IMR-90 (cell line): ENCODE results near the gene CTDP1. TPM values are rescaled to one million over a fixed set of nuclear protein-coding genes. Genes with fewer than 3 reads are reported as not detected.

Experiments
- ATAC-seq: fragments of 200-7000 bp; cut with Tn5 transposase; 2 replicates; pipeline ENCODE4 v1.9.1; 2020; ENCODE audit warnings: low read depth, mild to moderate bottlenecking, moderate library complexity
- BruUV-seq: library from RNA; stranded (reverse); fragments of 400-500 nt; replicated peaks from 2 replicates; lab custom pipeline; 2021; lab: Mats Ljungman, UMichigan
- CTCF ChIA-PET: fragments of 300-600 bp; formaldehyde crosslinking; extraction: SDS; loops from one replicate; lab custom pipeline; 2021; ENCODE audit warnings: antibody characterized with exemption; lab: Yijun Ruan, JAX
- POLR2A ChIA-PET: fragments of 300-600 bp; sonication (Branson Sonifier 250); formaldehyde crosslinking; loops from one replicate; lab custom pipeline; 2022; ENCODE audit warnings: antibody characterized with exemption; ENCODE audit not compliant: unreplicated experiment; lab: Charles Lee
- DNase-seq: peaks from one replicate; pipeline ENCODE4 v3.0.0; 2013
- H2AFZ ChIP-seq: replicated peaks from 2 replicates; pipeline ENCODE3; 2013; ENCODE audit warnings: low read length, mild to moderate bottlenecking; ENCODE audit not compliant: poor library complexity
- H2AK5ac ChIP-seq: 2 replicates; pipeline ENCODE4 v1.6.1; 2013; ENCODE audit warnings: low read depth, low read length, inconsistent platforms
- H2AK9ac ChIP-seq: replicated peaks from 2 replicates; pipeline ENCODE3; 2013; ENCODE audit warnings: mild to moderate bottlenecking, low read depth, low read length, moderate library complexity; ENCODE audit not compliant: poor library complexity
- H2BK120ac ChIP-seq: 2 replicates; pipeline ENCODE4 v1.6.1; 2013; ENCODE audit warnings: low read depth, low read length, inconsistent platforms
- H2BK15ac ChIP-seq: 3 replicates; pipeline ENCODE4 v1.6.1; 2013; ENCODE audit warnings: low read depth, low read length, inconsistent platforms
- H2BK20ac ChIP-seq: 2 replicates; pipeline ENCODE4 v1.6.1; 2013; ENCODE audit warnings: low read depth, mild to moderate bottlenecking, inconsistent platforms, low read length, moderate library complexity
- H2BK5ac ChIP-seq: 2 replicates; pipeline ENCODE4 v1.6.1; 2013; ENCODE audit warnings: mild to moderate bottlenecking, low read depth, low read length, inconsistent platforms; ENCODE audit not compliant: poor library complexity, severe bottlenecking
- H3K14ac ChIP-seq: replicated peaks from 2 replicates; pipeline ENCODE4 v1.6.1; 2013; ENCODE audit warnings: low read depth, low read length, inconsistent platforms
- H3K18ac ChIP-seq: 2 replicates; pipeline ENCODE4 v1.6.1; 2013; ENCODE audit warnings: low read depth, low read length, control low read depth
- H3K23ac ChIP-seq: 2 replicates; pipeline ENCODE4 v1.6.1; 2013; ENCODE audit warnings: low read depth, low read length, inconsistent platforms
- H3K27ac ChIP-seq: 2 replicates; pipeline ENCODE4 v1.5.1; 2013; ENCODE audit warnings: mild to moderate bottlenecking, control low read depth, low read length; ENCODE audit not compliant: insufficient read depth
- H3K27me3 ChIP-seq: 2 replicates; pipeline ENCODE4 v1.6.1; 2013; ENCODE audit warnings: low read length; ENCODE audit not compliant: control insufficient read depth, insufficient read depth
- H3K36me3 ChIP-seq: 2 replicates; pipeline ENCODE4 v1.6.1; 2013; ENCODE audit warnings: low read length, mixed read lengths; ENCODE audit not compliant: control insufficient read depth, insufficient read depth
- H3K4ac ChIP-seq: 2 replicates; pipeline ENCODE4 v1.6.1; 2013; ENCODE audit warnings: low read depth, low read length, inconsistent platforms
- H3K4me1 ChIP-seq: 2 replicates; pipeline ENCODE4 v1.6.1; 2013; ENCODE audit warnings: low read length, mixed read lengths; ENCODE audit not compliant: control insufficient read depth, insufficient read depth
- H3K4me2 ChIP-seq: 2 replicates; pipeline ENCODE4 v1.6.1; 2013; ENCODE audit warnings: low read depth, mild to moderate bottlenecking, control low read depth, low read length, moderate library complexity
- H3K4me3 ChIP-seq: 2 replicates; pipeline ENCODE4 v1.5.1; 2013; ENCODE audit warnings: low read depth, mild to moderate bottlenecking, control low read depth, low read length, moderate library complexity; ENCODE audit not compliant: insufficient read depth
- H3K56ac ChIP-seq: 2 replicates; pipeline ENCODE4 v1.6.1; 2013; ENCODE audit warnings: low read length, inconsistent platforms; ENCODE audit not compliant: insufficient read depth; ENCODE audit errors: extremely low read depth
- H3K79me1 ChIP-seq, 2 experiments: 2 replicates each; pipeline ENCODE4 v1.6.1; 2013; ENCODE audit warnings: low read length in 2 of 2, inconsistent platforms in 1 of 2, low read depth in 1 of 2
- H3K9ac ChIP-seq: 2 replicates; pipeline ENCODE4 v1.6.1; 2013; ENCODE audit warnings: low read depth, low read length, control low read depth
- H3K9me1 ChIP-seq: 2 replicates; pipeline ENCODE4 v1.6.1; 2013; ENCODE audit warnings: low read length, inconsistent platforms; ENCODE audit not compliant: insufficient read depth
- H3K9me3 ChIP-seq: 2 replicates; pipeline ENCODE4 v1.6.1; 2013; ENCODE audit warnings: low read length; ENCODE audit not compliant: control insufficient read depth, insufficient read depth
- H4K20me1 ChIP-seq: 2 replicates; pipeline ENCODE4 v1.6.1; 2013; ENCODE audit warnings: low read length, inconsistent platforms; ENCODE audit not compliant: insufficient read depth
- H4K5ac ChIP-seq: 2 replicates; pipeline ENCODE4 v1.6.1; 2013; ENCODE audit warnings: mild to moderate bottlenecking, low read depth, low read length, control low read depth
- H4K8ac ChIP-seq, 2 experiments: 2 replicates each; pipeline ENCODE4 v1.6.1; 2013; ENCODE audit warnings: low read depth in 2 of 2, low read length in 2 of 2, control low read depth in 1 of 2, inconsistent platforms in 1 of 2
- H4K91ac ChIP-seq: 2 replicates; pipeline ENCODE4 v1.6.1; 2013; ENCODE audit warnings: low read depth, low read length, inconsistent platforms; ENCODE audit not compliant: insufficient read depth
- BHLHE40 ChIP-seq: fragments of 150-350 bp; IDR thresholded peaks from 2 replicates; pipeline ENCODE4 v1.6.1; 2016; ENCODE audit warnings: mild to moderate bottlenecking, low read depth, low read length
- CHD1 ChIP-seq: IDR thresholded peaks from 2 replicates; pipeline ENCODE4 v1.6.1; 2012; ENCODE audit warnings: low read depth, low read length, improper control_type of control experiment
- MAFK ChIP-seq: IDR thresholded peaks from 2 replicates; pipeline ENCODE4 v1.6.1; 2012; ENCODE audit warnings: low read depth, low read length, improper control_type of control experiment
- MAZ ChIP-seq: IDR thresholded peaks from 2 replicates; pipeline ENCODE4 v1.6.1; 2012; ENCODE audit warnings: low read depth, mild to moderate bottlenecking, low read length, improper control_type of control experiment, moderate library complexity, borderline replicate concordance
- MXI1 ChIP-seq: IDR thresholded peaks from 2 replicates; pipeline ENCODE4 v1.6.1; 2012; ENCODE audit warnings: low read depth, mild to moderate bottlenecking, low read length, moderate library complexity, borderline replicate concordance
- NFE2L2 ChIP-seq: fragments of 150-350 bp; IDR thresholded peaks from 2 replicates; pipeline ENCODE4 v1.6.1; 2016; ENCODE audit warnings: low read depth, mild to moderate bottlenecking, low read length
- RCOR1 ChIP-seq: IDR thresholded peaks from 2 replicates; pipeline ENCODE4 v1.6.1; 2012; ENCODE audit warnings: mild to moderate bottlenecking, low read length, improper control_type of control experiment; ENCODE audit not compliant: insufficient replicate concordance
- RFX5 ChIP-seq: IDR thresholded peaks from 2 replicates; pipeline ENCODE4 v1.8.0; 2012; ENCODE audit warnings: low read depth, mild to moderate bottlenecking, low read length, moderate library complexity
- WGBS, 2 experiments: methylation state at CpG; one replicate each; pipeline versions ENCODE4 v1.1.5 to v1.1.7; 2013; ENCODE audit warnings: missing lambda C conversion rate in 2 of 2; ENCODE audit not compliant: insufficient read length in 1 of 2; ENCODE audit errors: extremely low coverage in 2 of 2; 5-methylcytosine and 5-hydroxymethylcytosine counted together
- dilution Hi-C: fragments of 300-500 bp; cut with HindIII; formaldehyde crosslinking; loops from one replicate; pipeline ENCODE4 v1.14.3; 2018; ENCODE audit warnings: low sequenced_read_pairs; ENCODE audit not compliant: unreplicated experiment
- in situ Hi-C: fragments of 300-500 bp; cut with MboI; formaldehyde crosslinking; loops from 3 replicates; pipeline ENCODE4 v1.14.3; 2019; ENCODE audit warnings: low sequenced_read_pairs, inconsistent platforms, mixed read lengths
- intact Hi-C: fragments of 100-400 bp; cut with micrococcal nuclease; formaldehyde crosslinking; loops from 2 replicates; pipeline ENCODE4 v1.10.0; 2022
- polyA plus RNA-seq, 3 experiments: library from polyadenylated mRNA; depleted of rRNA; stranded (reverse); fragments of >200 nt; gene quantifications; 2 replicates each; pipeline ENCODE4 v1.2.3, GENCODE V29; 2012; ENCODE audit warnings: low replicate concordance in 1 of 3
- total RNA-seq: library from RNA; depleted of rRNA; stranded (reverse); fragments of >200 nt; gene quantifications from 2 replicates; pipeline ENCODE4 v1.2.3, GENCODE V29; 2012
- TF ChIP-seq, protein P1 (sequence below): conservative IDR thresholded peaks from 2 replicates; pipeline ENCODE4 v1.5.1; 2012; ENCODE audit warnings: mild to moderate bottlenecking, low read depth, low read length, improper control_type of control experiment
- TF ChIP-seq, protein P2 (sequence below): fragments of 150-350 bp; IDR thresholded peaks from 2 replicates; pipeline ENCODE4 v1.6.1; 2016; ENCODE audit warnings: low read depth, mild to moderate bottlenecking, low read length, moderate library complexity, borderline replicate concordance
- TF ChIP-seq, protein P3 (sequence below): fragments of 150-350 bp; IDR thresholded peaks from 2 replicates; pipeline ENCODE4 v1.6.1; 2017; ENCODE audit warnings: mild to moderate bottlenecking, antibody characterized with exemption, low read length, low read depth

Gene CTDP1
- total and polyA plus RNA-seq, 2 of the 4 experiments (the other 2 are of a cell fraction): 13.4 to 17.6 TPM

DNA sequence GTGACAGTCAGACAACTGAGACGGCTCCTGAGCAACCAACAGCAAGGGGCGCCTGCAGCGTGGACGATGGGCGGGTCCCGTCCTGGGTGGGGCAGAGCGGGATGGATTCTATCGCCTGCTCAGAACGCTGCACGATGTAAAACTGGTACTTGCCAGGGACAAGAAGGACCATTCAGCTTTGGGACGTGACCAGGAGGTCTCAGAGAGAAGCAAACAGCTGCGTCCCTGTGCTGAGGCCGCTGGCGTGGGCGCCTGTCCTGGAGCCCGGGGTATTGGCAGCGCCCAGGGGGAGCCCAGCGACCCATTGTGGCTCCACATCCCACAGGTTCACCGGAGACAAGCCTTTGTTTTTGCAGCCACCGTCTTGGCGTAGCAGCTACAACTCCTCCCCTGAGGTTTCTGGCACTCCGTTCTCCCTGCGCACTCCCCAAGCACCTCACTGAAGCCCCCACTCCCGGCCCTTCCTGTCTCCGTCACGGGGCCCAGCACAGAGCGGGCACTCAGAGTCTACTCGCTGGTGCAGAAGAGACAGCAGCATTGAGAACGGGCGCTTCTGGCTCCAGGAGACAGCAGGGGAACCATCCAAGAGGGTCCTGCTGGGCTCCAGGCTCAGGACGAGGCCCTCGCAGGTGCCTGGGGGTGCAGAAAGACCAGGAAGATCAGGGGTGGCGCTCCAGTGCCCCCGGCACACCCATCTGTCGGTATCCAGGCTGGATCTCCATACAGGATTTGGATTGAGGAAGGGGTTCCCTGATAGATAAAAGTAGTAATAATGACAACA lies 96.0 kb downstream of the CTDP1 start:
- no peaks in the 10 kb centered on the region for H4K20me1 ChIP-seq
- no peak overlapping the region for H2BK20ac ChIP-seq
- H2BK5ac ChIP-seq: no peak overlapping the region
- H3K9me3 ChIP-seq: peaks cover 5% of the 10 kb centered on the region; the same call in 1 of the 2 replicates
- H2AFZ ChIP-seq: no peak overlapping the region
- H3K27ac ChIP-seq: no peak overlapping the region
- H2BK15ac ChIP-seq: no peak overlapping the region
- H3K56ac ChIP-seq: no peak overlapping the region
- H3K9ac ChIP-seq: no peak overlapping the region
- CTCF ChIA-PET: no interaction called here
- in situ Hi-C loops (no loop called here), dilution Hi-C loops (no loop called here), intact Hi-C loops (no loop called here)
- H4K91ac ChIP-seq: no peak overlapping the region
- WGBS, 2 experiments: 81% methylated on average over 16 of the region's 35 CpGs; no CpG with 5 or more reads in 1 of the 2 experiments
- H3K9me1 ChIP-seq: no peaks in the 10 kb centered on the region
- no peak overlapping the region for H3K4me3 ChIP-seq
- BruUV-seq: no TSS peak
- no peak overlapping the region for H3K18ac ChIP-seq
- no peak overlapping the region for H2AK9ac ChIP-seq
- POLR2A ChIA-PET: no interaction called here
- no peaks in the 10 kb centered on the region for H3K36me3 ChIP-seq
- no peak overlapping the region for H3K14ac ChIP-seq
- no peak overlapping the region for H3K23ac ChIP-seq
- H3K4me2 ChIP-seq: no peak overlapping the region
- no peak overlapping the region for H2AK5ac ChIP-seq
- DNase-seq (no peak), ATAC-seq (no peak)
- TF ChIP-seq MAFK (no peak), MAZ (no peak), NFE2L2 (no peak), MXI1 (no peak), BHLHE40 (no peak), RFX5 (no peak), CHD1 (no peak), RCOR1 (no peak)
- TF ChIP-seq, protein P1, sequence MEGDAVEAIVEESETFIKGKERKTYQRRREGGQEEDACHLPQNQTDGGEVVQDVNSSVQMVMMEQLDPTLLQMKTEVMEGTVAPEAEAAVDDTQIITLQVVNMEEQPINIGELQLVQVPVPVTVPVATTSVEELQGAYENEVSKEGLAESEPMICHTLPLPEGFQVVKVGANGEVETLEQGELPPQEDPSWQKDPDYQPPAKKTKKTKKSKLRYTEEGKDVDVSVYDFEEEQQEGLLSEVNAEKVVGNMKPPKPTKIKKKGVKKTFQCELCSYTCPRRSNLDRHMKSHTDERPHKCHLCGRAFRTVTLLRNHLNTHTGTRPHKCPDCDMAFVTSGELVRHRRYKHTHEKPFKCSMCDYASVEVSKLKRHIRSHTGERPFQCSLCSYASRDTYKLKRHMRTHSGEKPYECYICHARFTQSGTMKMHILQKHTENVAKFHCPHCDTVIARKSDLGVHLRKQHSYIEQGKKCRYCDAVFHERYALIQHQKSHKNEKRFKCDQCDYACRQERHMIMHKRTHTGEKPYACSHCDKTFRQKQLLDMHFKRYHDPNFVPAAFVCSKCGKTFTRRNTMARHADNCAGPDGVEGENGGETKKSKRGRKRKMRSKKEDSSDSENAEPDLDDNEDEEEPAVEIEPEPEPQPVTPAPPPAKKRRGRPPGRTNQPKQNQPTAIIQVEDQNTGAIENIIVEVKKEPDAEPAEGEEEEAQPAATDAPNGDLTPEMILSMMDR: no peak
- TF ChIP-seq, protein P2, sequence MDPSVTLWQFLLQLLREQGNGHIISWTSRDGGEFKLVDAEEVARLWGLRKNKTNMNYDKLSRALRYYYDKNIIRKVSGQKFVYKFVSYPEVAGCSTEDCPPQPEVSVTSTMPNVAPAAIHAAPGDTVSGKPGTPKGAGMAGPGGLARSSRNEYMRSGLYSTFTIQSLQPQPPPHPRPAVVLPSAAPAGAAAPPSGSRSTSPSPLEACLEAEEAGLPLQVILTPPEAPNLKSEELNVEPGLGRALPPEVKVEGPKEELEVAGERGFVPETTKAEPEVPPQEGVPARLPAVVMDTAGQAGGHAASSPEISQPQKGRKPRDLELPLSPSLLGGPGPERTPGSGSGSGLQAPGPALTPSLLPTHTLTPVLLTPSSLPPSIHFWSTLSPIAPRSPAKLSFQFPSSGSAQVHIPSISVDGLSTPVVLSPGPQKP: no peak
- TF ChIP-seq, protein P3, sequence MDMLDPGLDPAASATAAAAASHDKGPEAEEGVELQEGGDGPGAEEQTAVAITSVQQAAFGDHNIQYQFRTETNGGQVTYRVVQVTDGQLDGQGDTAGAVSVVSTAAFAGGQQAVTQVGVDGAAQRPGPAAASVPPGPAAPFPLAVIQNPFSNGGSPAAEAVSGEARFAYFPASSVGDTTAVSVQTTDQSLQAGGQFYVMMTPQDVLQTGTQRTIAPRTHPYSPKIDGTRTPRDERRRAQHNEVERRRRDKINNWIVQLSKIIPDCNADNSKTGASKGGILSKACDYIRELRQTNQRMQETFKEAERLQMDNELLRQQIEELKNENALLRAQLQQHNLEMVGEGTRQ: no peak
- H4K8ac ChIP-seq: no peak overlapping the region
- H3K79me1 ChIP-seq: no peaks in the 10 kb centered on the region
- H3K27me3 ChIP-seq: peaks cover 42% of the 10 kb centered on the region
- no peak overlapping the region for H2BK120ac ChIP-seq
- H3K4ac ChIP-seq: no peak overlapping the region
- no peaks in the 10 kb centered on the region for H3K4me1 ChIP-seq
- no peak overlapping the region for H4K5ac ChIP-seq
